Stimulated activated CD8-positive, alpha-beta memory T cell treated with anti-CD3 and anti-CD28 coated beads, Interleukin-15, amount 100 ng/mL, for 48 hours (primary cell): Measurements from ENCODE around the gene FAM9B.

ENCODE experiments used
- DNase-seq, 2 donors: peaks; one replicate each; pipeline ENCODE4 v3.0.0-alpha.2; 2020; ENCODE audit warnings: low read depth in 2 of 2

The FAM9B gene

GRCh38 chrX:8980756-8981155 lies 53.2 kb downstream of the FAM9B start:
- no peak for DNase-seq
